GM18951 (cell line): Measurements from ENCODE around the gene SARDH.

Experiments used
- POLR2A ChIP-seq: IDR thresholded peaks from 4 replicates; pipeline ENCODE4 v1.6.1; 2011; ENCODE audit warnings: mild to moderate bottlenecking; ENCODE audit not compliant: insufficient read length, insufficient read depth; ENCODE audit errors: extremely low read depth
- in situ Hi-C: fragments of 300-500 bp; cut with MboI; formaldehyde crosslinking; loops from one replicate; pipeline ENCODE4 v1.12.0; 2022; ENCODE audit warnings: low sequenced_read_pairs, mixed read lengths, inconsistent platforms; ENCODE audit not compliant: unreplicated experiment

SARDH gene

GRCh38 chr9:133714606-133715294 is 23.4 kb downstream of the SARDH start:
- no peak for TF ChIP-seq POLR2A
- in situ Hi-C loops, result no loop called here

DNA sequence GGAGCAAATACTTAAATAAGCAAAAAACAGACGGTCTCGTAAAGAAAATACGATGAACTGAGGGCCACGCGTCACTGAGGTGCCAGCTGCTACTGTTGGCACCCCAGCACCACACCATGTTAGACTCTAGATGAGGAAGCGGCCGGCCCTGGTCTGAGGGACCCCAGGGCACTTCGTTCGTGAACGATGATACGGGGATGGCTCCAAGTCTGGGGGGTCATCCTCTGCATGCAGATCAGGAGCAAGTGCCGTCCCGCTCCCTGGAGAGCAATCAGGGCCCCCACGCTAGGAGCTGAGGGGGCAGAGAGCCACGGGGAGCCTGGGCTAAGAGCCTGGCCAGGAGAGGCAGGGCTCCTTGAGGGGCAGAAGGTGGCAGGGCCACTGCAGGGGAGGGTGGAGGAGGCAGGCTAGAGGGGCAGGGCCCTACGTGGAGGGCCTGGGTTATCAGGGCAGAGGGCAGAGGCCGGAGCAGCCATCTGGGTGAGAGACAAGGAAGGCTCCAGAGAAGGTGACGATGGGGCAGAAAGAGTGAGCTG is 24.1 kb downstream of the SARDH start:
- in situ Hi-C loops, result no loop called here
- TF ChIP-seq POLR2A, result no peak

DNA sequence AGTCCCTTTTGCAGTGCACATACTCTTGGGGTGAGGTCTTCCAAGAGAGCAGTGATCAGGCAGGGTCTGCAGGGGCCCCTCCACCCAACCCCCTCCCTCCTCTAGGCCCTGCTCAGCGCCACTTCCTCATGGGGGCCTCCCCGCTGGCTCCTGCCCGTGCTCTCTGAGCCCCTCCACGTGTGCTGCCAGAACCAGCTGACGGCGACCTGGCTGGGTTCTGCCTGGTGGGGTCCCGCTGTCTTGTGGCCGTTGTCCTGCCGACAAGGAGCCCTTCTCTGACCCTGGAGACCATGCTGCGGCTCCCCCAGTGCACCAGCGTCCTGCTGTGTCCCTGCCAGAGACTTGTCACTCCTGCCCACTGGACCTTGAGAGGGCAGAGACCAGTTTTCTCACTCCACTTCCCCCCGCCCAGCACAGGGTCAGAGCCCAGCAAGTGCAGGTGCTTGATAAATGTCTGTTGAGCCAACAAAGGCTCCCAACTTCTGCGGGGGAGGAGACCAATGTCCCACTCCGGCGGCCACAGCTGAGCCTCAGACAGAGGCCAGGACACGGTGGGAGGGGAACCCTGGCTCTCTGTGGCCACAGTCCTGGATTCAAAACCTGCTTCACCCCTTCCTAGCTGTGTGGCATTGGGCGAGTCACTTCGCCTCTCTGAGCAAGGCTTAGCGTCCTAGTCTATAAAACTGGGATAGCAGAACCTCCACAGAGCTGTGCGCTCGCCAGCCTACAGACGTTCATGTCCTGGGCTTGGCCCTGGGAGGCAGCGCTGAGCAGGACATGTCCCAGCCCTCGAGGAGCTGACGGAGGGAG is 24.8 kb downstream of the SARDH start:
- no peak for TF ChIP-seq POLR2A
- in situ Hi-C loops, result no loop called here

DNA sequence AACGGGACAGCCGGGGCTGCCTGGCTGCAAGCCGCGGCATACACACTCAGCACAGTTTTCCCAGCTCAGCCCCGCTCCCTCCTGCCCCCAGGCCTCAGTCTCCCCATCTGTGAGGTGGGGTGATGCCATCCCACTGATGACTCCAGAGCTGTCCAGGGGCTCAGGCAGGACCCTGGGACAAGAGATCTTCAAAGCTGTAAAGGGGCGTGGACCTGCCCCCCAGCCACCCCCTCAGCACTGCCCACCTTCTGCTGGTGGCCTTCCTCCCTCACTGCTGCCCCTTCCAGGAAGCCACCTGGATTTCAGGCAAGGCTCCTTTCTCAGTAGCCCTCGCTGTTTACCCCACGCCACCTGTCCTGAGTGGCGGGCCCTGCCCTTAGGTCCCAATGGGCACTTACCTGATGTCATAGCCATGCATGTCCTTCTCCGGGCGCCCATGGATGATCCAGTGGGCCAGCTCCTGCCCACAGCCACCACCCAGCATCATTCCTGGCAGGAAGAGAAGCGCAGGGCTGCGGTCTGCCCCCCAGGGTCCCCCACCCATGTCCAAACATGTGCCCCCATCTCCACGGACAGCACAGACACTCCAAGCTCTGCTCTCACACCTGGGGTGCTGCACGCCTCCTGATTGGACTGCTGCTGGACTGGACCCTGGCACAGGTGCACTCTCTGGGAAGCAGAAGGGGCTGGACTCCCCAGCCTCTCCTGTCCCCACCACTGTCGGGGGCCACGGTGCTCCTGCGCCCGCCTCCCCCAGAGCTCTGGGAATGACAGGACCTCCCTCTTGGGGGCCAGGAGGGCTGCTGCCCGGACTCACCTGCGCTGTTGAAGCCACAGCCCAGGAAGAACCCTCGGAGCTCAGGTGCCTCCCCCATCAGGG is 25.7 kb downstream of the SARDH start:
- in situ Hi-C loops, result no loop called here
- TF ChIP-seq POLR2A, result no peak

DNA sequence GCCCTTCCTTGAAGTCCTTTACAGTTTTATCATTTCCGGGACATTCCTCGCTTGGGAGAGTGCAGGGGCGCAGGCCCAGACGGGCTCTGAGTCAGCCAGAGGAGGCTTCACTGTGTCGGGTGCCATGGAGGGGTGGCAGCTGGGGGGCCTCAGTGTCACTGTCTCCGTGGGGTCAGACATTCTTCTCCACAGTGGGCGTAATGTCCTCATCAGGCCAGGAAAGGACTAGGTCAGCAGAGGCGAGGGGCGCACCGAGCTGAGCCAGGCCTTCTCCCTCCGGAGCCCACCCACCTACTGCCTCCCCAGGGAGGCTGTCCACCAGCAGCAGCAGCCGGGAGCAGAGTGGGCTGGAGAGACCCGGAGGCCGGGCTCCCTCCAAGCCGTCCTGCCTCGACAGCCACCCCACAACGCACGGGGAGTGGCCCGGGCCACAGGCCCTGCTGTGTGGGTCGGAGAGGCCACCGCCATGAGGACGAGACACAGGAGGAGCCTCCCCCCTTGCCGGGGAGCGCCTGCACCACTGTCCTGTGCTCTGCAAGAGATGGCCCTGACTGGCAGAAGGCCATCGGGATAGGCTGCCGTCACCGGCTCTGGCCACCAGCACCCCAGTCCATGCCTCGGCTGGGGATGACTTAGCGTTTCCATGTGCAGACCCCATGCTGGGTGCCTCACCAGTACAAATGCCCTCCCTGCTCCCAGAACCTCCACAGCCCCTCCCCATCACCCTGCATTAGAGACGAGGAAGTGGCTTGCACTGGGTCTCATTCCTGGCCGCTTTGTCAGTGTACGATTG is 26.5 kb downstream of the SARDH start:
- TF ChIP-seq POLR2A, result no peak
- in situ Hi-C loops, result no loop called here

DNA sequence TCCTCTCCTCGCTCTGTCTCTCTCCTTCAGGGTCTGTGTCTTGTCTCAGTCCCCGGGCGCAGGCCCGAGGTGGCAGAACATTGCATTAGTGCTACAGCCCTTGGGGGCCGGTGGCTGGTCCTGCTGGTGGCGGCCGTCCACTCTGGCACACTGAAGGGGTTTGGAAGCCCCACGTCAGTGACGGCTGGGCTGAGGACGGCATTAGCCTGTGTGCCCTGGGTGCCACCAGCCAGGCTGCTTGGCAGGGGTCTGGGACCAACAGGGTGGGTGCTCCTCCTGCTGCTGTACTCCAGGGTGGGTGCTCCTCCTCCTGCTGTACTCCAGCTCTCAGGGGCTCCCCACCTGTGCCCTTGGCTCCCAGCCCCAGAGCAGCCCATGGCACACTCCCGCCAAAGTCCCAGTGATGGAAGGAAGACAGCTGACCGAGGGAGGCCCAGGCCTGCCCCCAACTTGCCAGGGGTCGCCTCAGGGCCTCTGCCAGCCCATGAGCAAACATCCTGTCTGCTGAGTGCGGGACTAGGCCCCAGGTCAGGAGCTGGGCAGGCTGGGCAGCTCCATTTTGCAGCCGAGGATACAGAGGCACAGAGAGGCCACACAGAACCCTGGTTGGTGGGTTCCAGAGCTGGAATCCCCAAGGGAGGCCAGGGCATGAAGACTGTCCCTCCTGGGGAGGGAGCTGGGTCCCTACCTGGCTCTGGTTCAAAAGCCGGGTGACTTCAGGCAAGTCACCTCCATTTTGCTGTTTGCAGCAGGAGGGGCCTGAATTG is 27.3 kb downstream of the SARDH start:
- in situ Hi-C loops, result no loop called here
- no peak for TF ChIP-seq POLR2A

DNA sequence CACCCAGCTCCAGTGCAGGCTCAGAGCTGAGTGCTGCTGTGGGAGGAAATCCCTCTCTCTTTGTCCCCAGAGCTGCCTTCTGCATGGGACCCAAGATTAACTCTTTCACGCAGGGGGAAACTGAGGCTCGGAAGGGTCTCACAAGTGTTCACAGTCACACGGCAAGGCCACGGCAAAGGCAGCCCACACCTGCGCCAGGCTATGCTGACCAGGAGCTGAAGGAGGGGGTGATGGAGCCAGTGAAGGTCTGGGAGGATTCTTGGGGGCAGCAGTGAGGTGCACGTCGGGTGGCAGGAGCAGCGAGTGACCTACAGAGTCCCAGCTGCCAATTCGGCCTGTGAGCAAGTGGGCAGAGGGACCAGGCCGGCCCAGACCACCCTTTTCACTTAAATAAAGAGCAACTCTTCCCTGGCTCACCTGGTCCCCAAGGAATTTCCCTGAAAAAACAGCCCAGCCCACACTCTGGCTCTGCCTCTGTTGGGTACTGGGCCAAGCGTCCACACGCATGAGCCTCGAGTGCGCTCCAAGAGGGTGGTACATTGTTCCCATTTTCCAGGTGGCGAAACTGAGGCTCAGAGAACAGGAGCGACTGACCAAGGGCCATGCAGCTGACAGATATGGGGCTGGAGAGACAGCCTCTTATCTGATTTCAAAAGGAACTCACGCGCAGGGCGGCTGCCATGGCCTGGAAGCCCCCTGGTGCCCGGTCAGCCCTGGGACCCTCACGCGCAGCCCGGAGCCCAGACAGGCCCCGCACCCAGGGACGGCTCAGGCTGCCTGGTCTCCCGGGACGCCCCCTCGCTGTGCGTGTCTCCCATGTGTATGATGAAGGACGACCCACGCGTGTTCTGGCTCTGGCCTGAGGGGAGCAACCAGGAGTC is 28.2 kb downstream of the SARDH start:
- in situ Hi-C loops, result no loop called here
- TF ChIP-seq POLR2A, result no peak

DNA sequence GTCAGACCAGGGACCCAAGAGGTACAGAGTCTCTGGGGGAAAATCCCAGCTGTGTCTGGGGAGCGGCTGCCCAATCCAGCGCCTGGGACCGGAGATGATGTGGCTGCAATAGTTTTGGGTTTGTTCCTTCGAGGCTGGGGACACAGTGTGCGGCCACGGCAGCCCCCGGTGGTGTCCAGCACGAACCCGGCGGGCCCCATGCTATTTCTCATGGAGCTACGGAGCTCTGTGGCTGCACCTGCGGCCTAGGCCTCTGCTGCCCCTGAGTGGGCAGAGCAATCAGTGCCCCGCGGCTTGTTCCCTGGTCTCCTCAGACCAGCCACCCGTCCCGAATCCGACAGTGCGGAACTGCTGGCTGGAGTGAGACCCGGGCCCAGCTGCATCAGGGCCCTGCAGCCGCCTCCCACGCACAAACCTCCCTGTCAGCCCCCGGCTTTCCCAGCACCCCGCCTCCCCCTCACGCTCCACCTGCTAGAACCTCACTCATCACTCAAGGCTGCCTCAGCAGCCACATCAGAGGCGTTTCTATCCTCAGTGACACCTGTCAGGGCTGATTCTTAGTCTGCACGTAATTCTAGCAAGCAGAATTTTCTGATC is 29.0 kb downstream of the SARDH start:
- in situ Hi-C loops, result no loop called here

DNA sequence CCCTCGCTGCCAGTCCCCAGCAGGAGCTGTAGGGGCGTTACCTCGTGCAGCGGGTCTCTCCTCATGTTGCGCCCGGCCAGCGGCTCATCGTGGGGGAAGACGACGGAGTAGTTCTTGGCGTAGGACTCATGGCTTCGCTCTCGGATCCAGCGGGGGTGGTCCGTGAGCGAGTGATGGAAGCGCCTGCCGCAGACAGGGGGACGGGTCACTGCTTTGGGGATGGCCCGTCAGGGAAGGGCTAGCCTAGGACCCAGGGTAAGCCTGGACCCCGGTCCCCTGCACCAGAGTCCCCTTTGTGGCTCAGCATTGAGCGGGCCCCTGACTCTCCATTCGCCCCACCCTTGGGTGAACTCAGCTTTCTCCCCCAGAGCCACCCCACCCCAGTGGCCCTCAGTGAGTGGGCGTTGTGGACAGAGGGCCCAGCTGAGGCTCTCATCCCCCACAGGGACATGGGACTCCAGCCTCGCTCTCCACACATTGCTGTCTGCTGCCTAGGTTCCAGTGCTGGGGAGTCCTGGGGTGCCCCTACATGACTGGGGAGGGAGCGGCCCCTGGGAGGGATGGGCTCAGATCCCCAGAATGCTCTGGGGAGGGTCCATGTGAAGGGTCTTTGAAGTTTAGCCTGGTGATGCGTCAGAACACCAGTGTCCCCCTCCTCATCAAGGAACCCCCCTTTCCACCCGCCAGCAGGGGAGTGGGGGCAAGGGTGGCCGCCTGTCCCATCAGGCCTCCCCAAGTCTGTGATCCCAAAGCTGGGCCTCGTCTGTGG is 29.7 kb downstream of the SARDH start:
- no peak for TF ChIP-seq POLR2A
- in situ Hi-C loops, result no loop called here

More for the DNA sequence above, 29.0 kb downstream of the SARDH start:
- TF ChIP-seq POLR2A, result no peak

DNA sequence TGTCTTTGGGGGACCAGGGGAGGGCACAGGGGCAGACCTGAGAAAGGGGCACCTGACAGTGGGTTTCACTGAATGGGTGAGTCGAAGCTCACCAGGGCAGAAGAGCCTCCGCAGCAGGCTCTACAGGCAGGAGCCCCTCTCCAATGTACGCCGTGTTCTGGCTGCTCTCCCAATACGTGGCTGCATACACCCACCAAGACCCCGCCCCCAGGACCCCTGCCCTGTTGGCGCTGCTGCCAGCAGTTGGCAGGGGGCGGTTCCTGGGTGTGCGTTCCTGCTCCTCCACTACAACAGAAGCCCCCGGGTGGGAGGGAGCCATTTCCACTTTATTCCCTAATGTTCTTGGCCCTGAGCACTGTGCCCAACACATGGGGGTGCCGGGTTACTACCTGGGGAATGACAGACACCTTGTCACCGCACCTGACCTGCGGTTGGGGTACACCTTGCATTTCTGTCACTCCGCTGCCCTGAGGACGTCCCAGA is 30.3 kb downstream of the SARDH start:
- in situ Hi-C loops, result no loop called here
- no peak for TF ChIP-seq POLR2A
